HepG2 (cell line): Measurements from ENCODE around the gene KPNA3. TPM values are rescaled to one million over a fixed set of nuclear protein-coding genes. Genes with fewer than 3 reads are reported as not detected.

Experiments used
- AHR ChIP-seq: IDR thresholded peaks from 2 replicates; pipeline ENCODE4 v1.6.1; 2018; ENCODE audit warnings: missing genetic modification reagents, missing compliant biosample characterization
- ATF6 ChIP-seq: sonication (generic); formaldehyde crosslinking; conservative IDR thresholded peaks from 2 replicates; pipeline ENCODE4 v1.4.0; 2020; ENCODE audit warnings: missing genetic modification reagents
- CSRNP2 ChIP-seq: sonication (generic); formaldehyde crosslinking; conservative IDR thresholded peaks from 2 replicates; pipeline ENCODE4 v1.8.0; 2022; ENCODE audit warnings: low read depth, missing genetic modification reagents
- E2F2 ChIP-seq: sonication (generic); formaldehyde crosslinking; IDR thresholded peaks from 2 replicates; pipeline ENCODE4 v1.4.0; 2020; ENCODE audit warnings: missing genetic modification reagents, borderline replicate concordance
- FOXK2 ChIP-seq: fragments of 450-650 bp; IDR thresholded peaks from 2 replicates; pipeline ENCODE4 v1.6.1; 2016
- HNRNPH1 ChIP-seq: fragments of 200-400 bp; formaldehyde crosslinking; optimal IDR thresholded peaks from 2 replicates; pipeline ENCODE3; 2017; ENCODE audit warnings: mild to moderate bottlenecking, low read depth, low read length
- MAFG ChIP-seq: sonication (generic); formaldehyde crosslinking; IDR thresholded peaks from 2 replicates; pipeline ENCODE4 v1.5.1; 2020; ENCODE audit warnings: mild to moderate bottlenecking, missing genetic modification reagents
- MEIS2 ChIP-seq: sonication (generic); formaldehyde crosslinking; IDR thresholded peaks from 2 replicates; pipeline ENCODE4 v1.9.0; 2021; ENCODE audit warnings: mild to moderate bottlenecking, missing genetic modification reagents
- MTA1 ChIP-seq: sonication (generic); formaldehyde crosslinking; IDR thresholded peaks from 2 replicates; pipeline ENCODE4 v1.4.0; 2020; ENCODE audit warnings: missing genetic modification reagents, mild to moderate bottlenecking, borderline replicate concordance
- NFE2L1 ChIP-seq: sonication (generic); formaldehyde crosslinking; IDR thresholded peaks from 2 replicates; pipeline ENCODE4 v1.4.0; 2020; ENCODE audit warnings: missing genetic modification reagents, mild to moderate bottlenecking, borderline replicate concordance
- RFX3 ChIP-seq: IDR thresholded peaks from 2 replicates; pipeline ENCODE4 v1.6.1; 2016; ENCODE audit warnings: missing biosample characterization, missing genetic modification reagents
- SATB2 ChIP-seq: sonication (generic); formaldehyde crosslinking; IDR thresholded peaks from 2 replicates; pipeline ENCODE4 v1.5.0; 2020; ENCODE audit warnings: missing genetic modification reagents
- SNAPC5 ChIP-seq: sonication (generic); formaldehyde crosslinking; IDR thresholded peaks from 2 replicates; pipeline ENCODE4 v1.8.1; 2023; ENCODE audit warnings: mild to moderate bottlenecking, missing genetic modification reagents, borderline replicate concordance
- SOX13 ChIP-seq, 3 experiments: fragments of 450-650 bp in 1 of 3; sonication (generic) in 1 of 3; formaldehyde crosslinking in 1 of 3; IDR thresholded peaks in 2 of 3; conservative IDR thresholded peaks in 1 of 3; 2 replicates each; pipeline versions ENCODE4 v1.5.0 to v1.6.1; 2016 to 2020; ENCODE audit warnings: antibody characterized with exemption in 1 of 3, mild to moderate bottlenecking in 1 of 3, missing compliant biosample characterization in 1 of 3, missing genetic modification reagents in 1 of 3, moderate library complexity in 1 of 3
- SOX6 ChIP-seq, 2 experiments: fragments of 450-650 bp in 1 of 2; sonication (generic) in 1 of 2; formaldehyde crosslinking in 1 of 2; IDR thresholded peaks; 2 replicates each; pipeline versions ENCODE4 v1.4.0 to v1.6.1; 2017 to 2020; ENCODE audit warnings: antibody characterized with exemption in 1 of 2, mild to moderate bottlenecking in 1 of 2, missing genetic modification reagents in 1 of 2
- TAF1 ChIP-seq: sonication (generic); formaldehyde crosslinking; IDR thresholded peaks from 2 replicates; pipeline ENCODE4 v1.4.0; 2020; ENCODE audit warnings: missing genetic modification reagents
- TOPORS ChIP-seq: sonication (generic); formaldehyde crosslinking; IDR thresholded peaks from 2 replicates; pipeline ENCODE4 v1.8.0; 2023; ENCODE audit warnings: mild to moderate bottlenecking, missing genetic modification reagents
- ZBTB2 ChIP-seq: sonication (generic); formaldehyde crosslinking; IDR thresholded peaks from 2 replicates; pipeline ENCODE4 v1.8.0; 2022; ENCODE audit warnings: low read depth, missing genetic modification reagents
- ZNF101 ChIP-seq: sonication (generic); formaldehyde crosslinking; IDR thresholded peaks from 2 replicates; pipeline ENCODE4 v1.4.0; 2020; ENCODE audit warnings: mild to moderate bottlenecking, low read depth, missing genetic modification reagents, borderline replicate concordance
- ZNF124 ChIP-seq: sonication (generic); formaldehyde crosslinking; IDR thresholded peaks from 2 replicates; pipeline ENCODE4 v1.4.0; 2020; ENCODE audit warnings: missing genetic modification reagents
- ZNF282 ChIP-seq: fragments of 450-650 bp; IDR thresholded peaks from 2 replicates; pipeline ENCODE4 v1.6.1; 2018; ENCODE audit not compliant: partially characterized antibody
- ZNF431 ChIP-seq: sonication (generic); formaldehyde crosslinking; IDR thresholded peaks from 2 replicates; pipeline ENCODE4 v1.9.0; 2022; ENCODE audit warnings: missing genetic modification reagents, low read depth, mild to moderate bottlenecking, borderline replicate concordance
- ZNF441 ChIP-seq: sonication (generic); formaldehyde crosslinking; IDR thresholded peaks from 2 replicates; pipeline ENCODE4 v1.7.0; 2021; ENCODE audit warnings: missing genetic modification reagents, borderline replicate concordance
- ZNF746 ChIP-seq: sonication (generic); formaldehyde crosslinking; IDR thresholded peaks from 2 replicates; pipeline ENCODE4 v1.8.0; 2022; ENCODE audit warnings: mild to moderate bottlenecking, missing genetic modification reagents
- ZNF839 ChIP-seq: sonication (generic); formaldehyde crosslinking; IDR thresholded peaks from 2 replicates; pipeline ENCODE4 v1.4.0; 2020; ENCODE audit warnings: missing genetic modification reagents, mild to moderate bottlenecking, borderline replicate concordance
- polyA plus RNA-seq, 8 experiments: library from polyadenylated mRNA; depleted of rRNA in 3 of 8; stranded (reverse) in 7 of 8; unstranded in 1 of 8; fragments of >200 nt; fragmentation: Illumina TruSeq in 4 of 8; extraction: Trizol in 4 of 8; gene quantifications; 2 replicates each; pipeline versions ENCODE4 v1.2.1 to v1.2.3, GENCODE V29; 2011 to 2016; ENCODE audit warnings: low read depth in 4 of 8, missing spikeins in 1 of 8, mixed read lengths in 1 of 8; ENCODE audit not compliant: insufficient read depth in 1 of 8
- total RNA-seq, 5 experiments: library from RNA; depleted of rRNA; stranded (reverse); fragments of >200 nt; fragmentation: Illumina TruSeq; extraction: Trizol; gene quantifications; 2 replicates each; pipeline ENCODE4 v1.2.3, GENCODE V29; 2016; ENCODE audit warnings: low read depth in 1 of 5

Gene KPNA3
- total and polyA plus RNA-seq, 2 of the 13 experiments (the other 11 are each of a cell fraction or from before 2014, with no cell fraction given), result 13.0 to 28.9 TPM

- TF ChIP-seq SOX13 (IDR thresholded peaks at IDR 0.05), result no peak
- peak in 1 of 2 experiments; percentile 25; a peak in 1 of 4 replicates for TF ChIP-seq SOX13 (CRISPR knock-in tag; conservative IDR thresholded peaks at IDR 0.05 in 1 of 2, IDR thresholded peaks at IDR 0.05 in 1 of 2)
- no peak for TF ChIP-seq SOX6 (IDR thresholded peaks at IDR 0.05)
- peak; percentile 66 for TF ChIP-seq SOX6 (CRISPR knock-in tag; IDR thresholded peaks at IDR 0.05)
- TF ChIP-seq ZNF282, result no peak
- no peak for TF ChIP-seq ZNF431 (CRISPR knock-in tag)
- no peak for TF ChIP-seq ZBTB2 (CRISPR knock-in tag)
- no peak for TF ChIP-seq RFX3 (CRISPR knock-in tag)
- no peak for TF ChIP-seq ATF6 (CRISPR knock-in tag)
- TF ChIP-seq ZNF124, result no peak
- no peak for TF ChIP-seq AHR (CRISPR knock-in tag)
- no peak for TF ChIP-seq TAF1 (CRISPR knock-in tag)
- no peak for TF ChIP-seq ZNF101 (CRISPR knock-in tag)
- 0 out of 2 replicates have a peak, but pooled peaks have one; percentile 28 for TF ChIP-seq ZNF441
- TF ChIP-seq ZNF746, result no peak
- TF ChIP-seq CSRNP2 (CRISPR knock-in tag), result no peak
- TF ChIP-seq NFE2L1 (CRISPR knock-in tag), result no peak
- no peak for TF ChIP-seq MAFG (CRISPR knock-in tag)
- TF ChIP-seq E2F2 (CRISPR knock-in tag), result no peak
- TF ChIP-seq SATB2 (CRISPR knock-in tag), result no peak
- TF ChIP-seq TOPORS (CRISPR knock-in tag), result no peak
- no peak for TF ChIP-seq ZNF839 (CRISPR knock-in tag)
- TF ChIP-seq FOXK2, result no peak
- no peak for TF ChIP-seq SNAPC5 (CRISPR knock-in tag)
- no peak for TF ChIP-seq MTA1 (CRISPR knock-in tag)
- TF ChIP-seq HNRNPH1, result no peak
- TF ChIP-seq MEIS2 (CRISPR knock-in tag), result no peak
Measured at GRCh38 chr13:49754146-49754545, 38.3 kb downstream of the KPNA3 start (continued).
